Brain pericyte (primary cell): ENCODE measurements around the gene ZBTB3.
"Not testable (repeated sequence)": the region's sequence is repeated elsewhere in the genome, so short reads cannot be mapped to it uniquely, and the experiment has no call there.

Experiments used
- DNase-seq: peaks from one replicate; pipeline ENCODE4 v3.0.0-alpha.2; 2012; ENCODE audit warnings: low read depth, low spot score

ZBTB3 gene

DNA sequence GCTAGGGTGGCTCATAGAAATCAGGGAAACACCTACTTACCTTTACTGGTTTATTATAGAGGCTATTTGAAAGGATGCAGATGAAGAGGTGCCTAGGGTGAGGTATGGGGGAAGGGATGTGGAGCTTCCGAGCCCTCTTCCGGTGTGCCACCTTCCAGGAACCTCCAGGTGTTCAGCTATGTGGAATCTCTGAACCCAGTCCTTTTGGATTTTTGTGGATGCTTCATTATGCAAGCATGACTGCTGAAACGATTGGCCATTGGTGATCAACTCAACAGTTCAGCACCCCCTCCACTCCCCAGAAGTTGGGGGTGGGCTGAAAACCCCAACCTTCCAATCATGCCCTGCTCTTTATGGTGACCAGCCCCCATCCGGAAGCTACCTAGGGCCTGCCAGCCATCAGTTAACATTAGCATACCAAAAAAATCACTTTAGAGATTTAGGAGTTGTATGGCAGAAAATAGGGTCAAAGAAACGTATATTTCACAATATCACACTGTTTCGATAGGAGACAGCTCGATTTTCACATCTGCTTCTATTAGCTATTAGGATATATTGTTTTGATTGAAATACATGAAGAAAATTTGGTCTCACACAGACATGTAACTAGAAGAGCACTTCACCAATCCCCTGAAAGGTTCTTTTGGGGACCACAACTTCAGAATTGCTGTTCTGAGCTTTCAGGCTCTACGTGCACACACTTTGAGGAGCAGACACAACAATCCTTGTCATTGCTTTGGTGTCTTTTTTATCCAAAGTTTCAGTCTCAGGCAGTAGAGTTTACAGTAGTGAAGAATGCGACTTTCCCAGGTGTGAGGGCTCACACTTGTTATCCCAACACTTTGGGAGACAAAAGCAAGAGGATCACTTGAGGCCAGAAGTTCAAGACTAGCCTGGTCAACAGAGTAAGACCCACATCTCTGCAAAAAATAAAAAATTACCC lies 4.2 kb upstream of the ZBTB3 start:
- DNase-seq = no peak

DNA sequence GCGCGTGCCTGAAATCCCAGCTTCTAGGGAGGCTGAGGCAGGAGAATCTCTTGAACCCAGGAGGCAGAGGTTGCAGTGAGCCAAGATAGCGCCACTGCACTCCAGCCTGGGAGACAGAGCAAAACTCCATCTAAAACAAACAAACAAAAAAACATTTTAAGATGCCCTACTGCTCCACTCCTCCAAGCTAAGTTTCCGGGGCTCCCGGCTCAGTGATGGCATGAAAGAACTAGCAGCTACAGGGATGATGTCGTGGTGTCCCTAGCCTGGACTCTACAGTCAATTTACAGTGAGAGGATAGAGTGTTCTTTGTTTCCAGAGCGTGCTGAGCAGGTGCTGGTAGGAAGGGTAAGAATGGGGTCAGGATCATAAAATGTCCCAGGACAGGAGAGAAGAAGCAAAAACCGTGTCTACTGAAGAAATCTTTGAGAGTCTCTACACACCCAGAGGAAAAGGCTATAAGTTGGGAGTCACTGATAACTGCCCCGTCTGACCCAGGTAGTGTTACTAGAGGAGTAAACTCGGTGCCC lies 1.2 kb upstream of the ZBTB3 start:
- DNase-seq = no peak

DNA sequence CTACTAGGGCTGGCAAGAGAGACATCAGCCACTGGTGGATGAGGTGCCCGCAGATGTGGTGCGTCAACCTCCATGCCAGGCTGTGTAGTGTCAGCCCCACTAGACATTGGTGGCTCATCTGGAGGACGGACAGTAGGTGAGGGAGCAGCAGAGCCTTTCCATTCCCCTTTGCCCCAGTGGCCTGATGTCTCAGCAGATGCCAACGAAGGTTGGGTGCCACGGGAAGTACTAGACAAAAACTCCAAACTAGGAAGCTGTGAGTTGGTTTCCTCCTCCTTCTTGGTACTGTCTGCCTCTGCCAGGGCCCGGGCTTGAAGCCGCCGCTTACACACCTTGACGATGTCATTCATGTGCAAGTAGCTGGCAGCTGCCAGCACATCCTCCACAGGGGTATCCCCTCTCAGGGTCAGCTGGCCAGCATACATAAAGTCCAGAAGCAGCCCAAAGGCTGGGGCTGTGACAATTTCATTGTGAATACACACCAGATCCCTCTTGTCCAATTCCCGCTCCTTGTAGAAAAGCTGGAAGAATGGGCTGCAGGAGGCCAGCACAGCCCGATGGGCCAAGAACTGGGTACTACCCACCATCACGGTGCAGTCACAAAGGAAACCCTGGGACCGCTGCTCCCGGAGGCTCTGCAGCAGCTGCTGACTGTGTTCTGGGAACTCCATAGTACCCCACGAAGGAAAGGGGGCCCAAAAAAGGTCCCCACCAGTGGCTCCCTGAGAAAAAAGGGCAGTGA lies 795 bp downstream of the ZBTB3 start:
- DNase-seq = no peak

DNA sequence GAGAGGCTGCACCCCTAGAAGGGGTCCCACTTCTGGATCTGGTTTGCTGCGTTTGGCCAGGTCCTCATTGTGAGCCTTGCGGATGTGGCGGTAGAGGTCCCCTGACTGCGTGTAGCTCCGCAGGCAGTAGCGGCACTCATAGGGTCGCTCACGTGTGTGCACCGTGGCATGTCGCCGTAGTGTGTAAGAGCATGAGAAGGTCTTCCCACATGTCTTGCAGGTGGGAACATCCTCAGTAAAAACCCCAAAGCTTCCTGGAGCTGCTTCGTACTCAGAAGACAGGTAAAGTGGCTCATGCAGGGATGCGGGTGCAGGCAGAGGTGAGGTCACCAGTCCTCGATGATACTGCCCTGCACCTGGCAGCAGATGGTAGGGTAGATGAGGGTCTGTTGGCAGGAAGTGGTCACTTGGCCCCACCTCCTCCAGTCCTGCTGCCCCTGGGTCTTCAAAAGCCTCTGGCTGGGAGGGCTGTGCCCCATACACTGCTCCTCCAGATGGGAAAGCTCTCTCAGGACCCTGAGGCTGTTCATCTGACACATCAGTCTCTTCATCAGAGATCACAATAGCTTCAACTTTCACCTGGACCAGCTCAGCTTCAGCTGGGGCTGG lies 1.7 kb downstream of the ZBTB3 start:
- DNase-seq = no peak

DNA sequence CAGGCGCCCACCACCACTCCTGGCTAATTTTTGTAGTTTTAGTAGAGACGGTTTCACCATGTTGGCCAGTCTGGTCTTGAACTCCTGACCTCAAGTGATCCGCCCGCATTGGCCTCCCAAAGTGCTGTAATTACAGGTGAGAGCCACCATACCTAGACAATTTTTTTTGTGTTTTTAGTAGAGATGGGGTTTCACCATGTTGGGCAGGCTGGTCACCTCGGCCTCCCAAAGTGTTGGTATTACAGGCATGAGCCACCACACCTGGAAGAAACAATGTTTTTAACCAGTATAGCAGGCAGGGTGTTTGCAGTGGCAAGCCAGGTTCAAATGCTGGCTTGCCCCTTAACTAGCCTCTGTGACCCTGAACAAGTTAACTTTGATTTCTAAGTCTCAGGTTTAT lies 4.0 kb downstream of the ZBTB3 start:
- DNase-seq = not testable (repeated sequence)

DNA sequence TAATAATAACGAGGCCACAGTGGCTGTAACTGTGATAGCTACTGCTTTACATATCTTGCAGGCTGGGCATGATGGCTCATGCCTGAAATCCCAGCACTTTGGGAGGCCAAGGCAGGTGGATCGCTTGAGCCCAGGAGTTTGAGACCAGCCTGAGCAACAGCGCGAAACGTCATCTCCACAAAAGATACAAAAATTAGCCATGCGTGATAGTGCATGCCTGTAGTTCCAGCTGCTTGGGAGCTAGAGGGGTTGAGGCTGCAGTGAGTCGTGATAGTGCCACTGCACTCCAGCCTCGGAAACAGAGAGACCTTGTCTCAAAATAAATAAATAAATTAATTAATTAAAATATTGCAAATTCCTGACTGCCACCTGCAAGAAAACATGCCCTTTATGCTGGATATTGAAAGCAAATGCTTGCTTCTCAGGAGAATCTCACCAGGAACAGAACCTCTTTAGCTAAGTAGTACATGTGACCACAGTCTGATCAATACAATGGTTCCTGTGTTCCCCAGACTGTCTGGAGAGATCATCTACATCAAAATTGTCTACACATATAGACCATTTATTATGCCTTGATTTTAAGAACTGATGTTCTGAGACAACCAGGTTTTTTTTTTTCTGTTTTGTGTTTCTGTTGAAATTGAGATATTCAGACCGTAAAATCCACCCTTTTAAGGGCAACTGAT lies 6.3 kb downstream of the ZBTB3 start:
- DNase-seq = no peak

DNA sequence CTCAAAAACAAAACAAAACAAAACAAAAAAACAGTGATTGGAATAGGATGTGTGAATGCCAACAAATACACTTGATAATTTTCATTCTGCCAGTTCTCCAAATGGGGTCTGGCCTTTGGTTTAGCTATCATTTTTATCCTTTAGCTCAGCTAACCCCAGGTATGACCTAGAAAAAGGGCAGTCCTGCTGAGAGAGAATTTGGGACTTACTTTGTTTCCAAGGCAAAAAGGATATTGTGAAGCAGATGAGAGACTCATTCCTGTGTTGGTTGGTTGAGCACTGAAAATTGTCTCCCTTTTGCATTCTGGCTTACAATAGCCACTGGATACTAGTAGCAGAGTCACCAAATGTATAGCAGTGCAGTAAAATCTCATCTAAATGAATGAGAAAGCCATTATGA lies 16.8 kb downstream of the ZBTB3 start:
- DNase-seq = no peak

DNA sequence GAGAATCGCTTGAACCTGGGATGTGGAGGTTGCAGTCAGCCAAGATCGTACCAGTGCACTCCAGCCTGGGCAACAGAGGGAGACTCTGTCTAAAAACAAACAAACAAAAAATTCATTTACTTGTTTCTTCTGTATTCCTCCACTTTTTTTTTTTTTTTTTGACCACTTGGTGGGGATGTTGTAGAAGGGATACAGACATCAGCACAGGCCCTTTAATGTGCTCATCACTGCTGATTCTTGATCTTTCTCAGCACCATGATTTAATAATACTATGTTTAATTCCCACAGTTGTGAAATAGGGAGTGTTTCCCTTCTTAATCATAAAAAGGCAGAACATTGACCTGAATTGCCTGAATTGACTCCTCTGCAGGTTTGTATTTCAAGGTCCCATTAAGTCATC lies 21.1 kb downstream of the ZBTB3 start:
- DNase-seq = no peak

DNA sequence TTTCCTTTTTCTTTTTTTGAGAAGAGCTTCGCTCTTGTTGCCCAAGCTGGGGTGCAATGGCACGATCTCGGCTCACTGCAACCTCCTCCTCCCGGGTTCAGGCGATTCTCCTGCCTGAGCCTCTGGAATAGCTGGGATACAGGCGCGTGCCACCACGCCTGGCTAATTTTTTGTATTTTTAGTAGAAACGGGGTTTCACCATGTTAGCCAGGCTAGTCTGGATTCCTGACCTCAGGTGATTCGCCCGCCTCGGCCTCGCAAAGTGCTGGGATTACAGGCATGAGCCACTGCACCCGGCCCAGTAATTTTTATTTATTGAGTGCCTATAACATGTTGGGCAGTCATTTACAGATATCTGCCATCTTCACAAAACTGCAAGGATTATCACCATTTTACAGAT lies 23.9 kb downstream of the ZBTB3 start:
- DNase-seq = not testable (repeated sequence)

DNA sequence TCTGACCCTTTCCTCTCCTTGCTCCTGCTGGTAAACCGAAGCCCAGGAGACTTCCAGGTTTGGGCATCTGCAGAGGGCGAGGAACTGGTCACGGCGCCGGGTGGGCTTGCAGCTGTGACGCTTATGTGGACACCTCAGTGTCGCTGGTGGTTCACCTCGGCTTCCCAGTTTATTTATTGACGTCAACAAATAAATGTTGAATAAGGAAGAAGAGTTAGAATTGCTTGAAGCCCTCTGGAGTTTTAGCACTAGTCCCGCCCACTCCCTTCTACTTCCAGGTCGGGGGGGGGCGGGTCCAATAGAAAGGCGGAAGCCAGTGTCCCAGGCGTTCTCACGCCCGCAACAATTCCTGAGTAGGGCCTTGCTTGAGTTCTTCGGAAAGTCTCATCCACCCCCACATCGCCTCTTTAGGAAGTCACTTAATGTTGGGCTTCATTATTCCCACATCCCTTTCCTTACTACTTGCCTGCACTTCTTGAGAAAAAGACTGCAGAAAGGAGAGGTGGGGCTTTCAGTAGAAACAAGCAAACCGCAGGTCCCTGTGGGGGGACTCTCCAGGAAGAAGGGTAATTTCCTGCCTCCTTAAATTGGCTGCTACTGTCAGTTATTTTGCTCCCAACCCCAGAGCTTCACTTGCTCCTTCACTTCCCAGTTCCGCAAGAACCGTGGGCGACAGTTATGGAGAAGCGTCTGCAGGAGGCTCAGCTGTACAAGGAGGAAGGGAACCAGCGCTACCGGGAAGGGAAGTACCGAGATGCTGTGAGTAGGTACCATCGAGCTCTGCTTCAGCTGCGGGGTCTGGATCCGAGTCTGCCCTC lies 25.6 kb downstream of the ZBTB3 start, which contains the start of gene TTC9C:
TTC9C (plus strand) TSS at position 316 of the 818 bp plus-strand sequence; CDS start at position 679, 363 bp downstream.
- no peak for DNase-seq

DNA sequence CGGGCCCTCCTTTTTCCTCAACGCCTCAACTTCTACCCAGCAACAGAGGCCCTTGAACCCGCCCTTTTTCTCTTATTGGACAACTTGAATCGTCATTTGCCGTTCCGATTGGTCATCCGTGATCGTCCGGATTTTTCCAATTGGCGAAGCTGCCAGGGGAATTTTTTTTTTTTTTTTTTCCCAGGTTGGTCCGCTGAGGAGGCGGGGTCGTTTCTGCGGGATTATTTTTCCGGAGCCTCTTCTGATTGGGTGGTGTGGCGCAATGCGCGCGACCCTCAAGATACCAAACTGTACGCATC lies 26.1 kb downstream of the ZBTB3 start:
- DNase-seq = peak; percentile 87

DNA sequence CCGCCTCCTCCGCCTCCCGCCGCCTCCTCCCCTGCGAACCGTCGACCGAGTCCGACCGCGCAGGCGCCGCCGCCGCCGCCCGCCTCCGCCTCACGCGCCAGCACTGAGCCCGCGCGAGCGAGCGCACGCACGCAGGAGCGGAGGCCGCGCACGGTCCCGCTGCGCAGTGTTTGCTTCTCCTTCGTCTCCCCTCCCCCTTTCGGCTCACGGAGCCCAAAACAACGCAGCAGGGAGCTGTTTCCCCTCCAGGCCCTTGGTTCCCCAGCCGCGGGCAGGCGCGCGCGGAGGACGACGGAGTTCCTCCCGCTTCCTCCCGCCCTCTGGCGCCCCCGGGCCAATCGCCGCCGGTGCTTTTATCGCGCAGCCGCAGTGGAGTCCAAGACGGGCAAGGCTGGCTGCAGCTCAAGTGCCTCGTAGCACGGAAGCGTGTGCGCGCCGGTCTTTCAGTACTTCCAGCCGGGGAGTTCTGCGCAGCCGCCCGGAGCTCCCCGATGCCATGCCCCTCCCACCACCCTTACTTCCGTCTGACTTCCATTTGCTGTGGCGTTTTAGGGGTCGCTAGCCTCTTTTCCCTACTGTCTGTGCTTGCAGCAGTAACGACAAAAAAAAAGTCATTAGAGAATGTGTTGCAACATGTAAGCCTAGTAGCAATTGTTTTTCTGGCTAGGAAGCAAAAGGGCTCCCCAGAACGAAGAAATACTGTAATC lies 26.6 kb downstream of the ZBTB3 start, which contains the start of gene HNRNPUL2:
HNRNPUL2 (minus strand) TSS at position 293 of the 707 bp plus-strand sequence. CDS start 301 bp downstream, outside the sequence.
- peak; percentile 97 for DNase-seq

DNA sequence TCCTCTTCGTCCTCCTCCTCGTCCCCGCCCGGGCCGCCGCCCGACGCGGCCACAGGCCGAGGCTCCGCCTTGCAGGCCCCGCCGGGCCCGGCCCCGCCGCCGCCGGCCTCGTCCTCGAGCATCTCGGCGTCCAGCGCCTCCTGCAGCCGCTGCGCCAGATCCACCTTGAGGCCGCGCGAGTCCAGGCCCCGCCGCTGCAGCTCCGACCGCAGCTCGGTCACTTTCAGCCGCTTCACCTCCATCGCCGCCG lies 27.1 kb downstream of the ZBTB3 start:
- no peak for DNase-seq

DNA sequence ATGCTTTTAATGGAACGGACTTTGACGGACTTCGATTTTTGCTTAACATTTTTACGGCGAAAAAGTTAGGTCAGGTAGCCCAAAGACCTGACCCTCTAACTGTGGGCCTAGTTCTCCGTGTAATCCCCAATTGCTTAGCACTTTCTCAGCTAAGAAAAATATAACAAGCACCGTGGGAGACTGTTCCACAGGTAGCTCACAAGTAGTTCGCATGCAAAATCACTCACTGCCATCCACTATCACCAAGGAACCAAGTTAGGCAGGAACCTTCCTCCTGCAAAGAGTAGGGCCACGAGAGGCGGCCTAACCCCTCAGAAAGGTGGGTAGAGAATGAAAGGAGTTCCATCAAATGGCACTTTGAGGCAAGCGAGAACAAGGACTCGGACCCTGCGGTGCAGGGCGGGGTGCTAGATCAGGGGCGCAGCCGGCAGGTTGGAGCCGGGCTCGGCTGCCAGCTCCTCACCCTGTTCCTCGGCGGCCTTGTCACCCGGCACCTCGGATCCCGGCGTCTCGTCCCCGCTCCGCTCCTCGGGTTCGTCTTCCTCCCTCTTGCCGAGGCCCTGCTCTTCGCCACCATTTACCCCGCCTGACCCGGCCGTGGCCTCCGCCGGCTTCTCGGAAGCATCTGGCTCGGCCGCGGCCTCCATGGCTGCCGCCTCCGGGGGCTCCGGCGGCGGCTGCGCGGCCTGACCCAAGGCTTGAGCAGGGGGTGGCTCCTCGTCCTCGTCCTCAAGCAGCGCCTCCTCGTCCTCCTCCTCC lies 27.6 kb downstream of the ZBTB3 start:
- DNase-seq = no peak

DNA sequence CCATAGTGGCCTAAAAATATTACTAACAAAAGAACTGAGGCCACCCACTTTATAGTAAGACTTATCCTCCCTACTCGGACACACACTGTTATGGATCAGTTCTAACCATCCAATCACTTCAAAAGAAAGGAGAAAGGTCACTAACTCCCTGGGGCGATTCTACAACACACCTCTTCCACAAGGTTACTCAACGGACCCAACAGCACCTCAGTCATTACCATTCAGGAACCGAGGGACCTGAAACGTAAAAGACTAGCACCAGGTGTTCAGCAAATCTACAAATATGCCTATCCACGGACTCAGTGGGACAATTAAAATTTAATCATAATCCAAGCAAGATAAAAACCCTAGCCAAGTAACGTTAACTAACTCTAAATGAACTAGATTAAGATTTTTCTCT lies 28.3 kb downstream of the ZBTB3 start:
- no peak for DNase-seq

DNA sequence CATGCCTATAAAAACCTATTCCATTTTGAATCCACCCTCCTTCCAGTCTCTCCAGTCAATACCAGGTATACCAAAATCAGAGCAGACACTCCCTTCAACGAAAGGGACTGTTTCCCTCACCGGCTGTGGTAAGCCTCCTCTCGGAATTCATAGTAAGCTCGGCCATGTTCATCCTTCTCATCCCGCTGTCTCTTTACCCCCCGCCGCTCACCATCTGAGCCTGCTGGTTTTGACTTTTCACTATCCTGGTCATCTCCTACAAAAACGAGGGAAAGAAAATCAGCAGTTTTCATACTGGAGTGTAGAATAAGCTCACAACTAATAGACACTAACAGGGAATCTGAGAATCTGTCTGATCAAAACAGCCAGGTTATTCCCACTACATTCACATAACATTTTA lies 29.8 kb downstream of the ZBTB3 start:
- DNase-seq = no peak

DNA sequence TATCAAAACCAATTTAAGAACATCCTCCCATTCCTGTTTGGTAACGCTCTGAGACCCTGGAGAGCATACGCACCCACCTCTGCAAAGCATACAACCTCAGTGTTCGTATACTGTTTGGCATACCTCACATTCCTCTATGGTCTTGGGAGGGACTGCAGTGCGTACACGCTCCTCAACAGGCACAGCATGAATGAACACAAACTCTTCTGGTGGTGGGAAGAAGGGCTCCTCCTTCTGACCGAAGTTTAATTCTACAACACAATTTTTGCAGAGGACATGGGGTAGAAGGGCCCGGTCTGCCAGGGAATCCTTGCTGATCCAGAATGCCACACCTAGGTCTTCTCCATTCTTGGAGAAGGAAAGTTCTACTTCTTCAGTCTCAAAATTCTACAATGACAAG lies 32.0 kb downstream of the ZBTB3 start:
- no peak for DNase-seq

DNA sequence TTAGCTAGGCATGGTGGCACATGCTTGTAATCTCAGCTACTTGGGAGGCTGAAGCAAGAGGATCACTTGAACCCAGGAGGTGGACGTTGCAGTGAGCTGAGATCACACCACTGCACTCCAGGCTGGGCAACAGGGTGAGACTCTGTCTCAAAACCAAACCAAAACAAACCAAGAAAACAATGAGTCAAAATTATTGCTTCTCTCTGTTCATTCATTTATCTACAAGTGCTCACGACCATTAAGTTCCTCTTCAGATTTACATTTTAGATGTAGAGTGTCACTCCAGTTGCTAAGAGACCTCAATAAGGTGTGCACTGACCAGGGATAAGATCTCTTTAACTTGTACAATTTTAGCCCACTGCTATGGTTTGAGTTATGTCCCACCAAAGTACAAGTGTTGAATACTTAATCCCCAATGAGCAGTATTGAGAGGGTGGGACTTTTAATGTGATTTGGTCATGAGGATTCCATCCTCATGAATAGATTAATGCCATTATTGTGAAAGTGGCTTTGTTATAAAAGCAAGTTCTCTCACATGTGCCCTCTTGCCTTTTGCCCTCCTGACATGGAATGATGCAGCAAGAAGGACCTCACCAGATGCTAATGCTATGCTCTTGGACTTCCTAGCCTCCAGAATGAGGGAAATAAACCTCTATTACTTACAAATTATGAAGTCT lies 34.5 kb downstream of the ZBTB3 start:
- DNase-seq = no peak

DNA sequence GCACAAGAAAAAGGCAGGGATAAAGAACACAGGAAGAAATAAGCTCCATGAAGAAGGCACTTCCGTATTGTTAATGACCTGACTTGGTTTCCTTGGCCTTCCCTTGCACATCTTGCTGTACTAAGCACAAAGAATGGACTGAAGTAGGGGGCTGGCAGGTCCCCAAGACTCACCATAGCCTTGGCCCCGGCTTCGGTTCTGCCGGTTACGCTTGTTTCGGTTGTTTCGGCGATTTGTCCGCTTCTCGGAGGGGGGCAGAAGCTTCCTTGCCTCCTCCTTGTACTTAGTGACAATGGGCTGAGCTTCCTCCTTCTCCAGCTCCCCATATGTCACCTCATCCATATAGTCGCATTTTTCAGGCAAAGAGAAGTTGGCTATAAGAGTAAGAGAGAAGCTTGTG lies 37.1 kb downstream of the ZBTB3 start:
- no peak for DNase-seq
